ENCODE results near the gene UNK.
A peak's percentile ranks its signal among the peaks of the same experiment; 100 is the strongest.
"Not testable (repeated sequence)": the region's sequence is repeated elsewhere in the genome, so short reads cannot be mapped to it uniquely, and the experiment has no call there.

The UNK gene

GRCh38 chr17:75773808-75774470 lies 10.7 kb upstream of the UNK start:
- no peak for DNase-seq (ENCODE audit: low spot score)

GRCh38 chr17:75774471-75774990 lies 10.1 kb upstream of the UNK start:
- no peak for DNase-seq (ENCODE audit: low spot score)

- no peak for DNase-seq (ENCODE audit: low spot score)
Observed at GRCh38 chr17:75774991-75775668, 9.5 kb upstream of the UNK start.

- DNase-seq (ENCODE audit: low spot score), result peak; percentile 52
Observed at GRCh38 chr17:75776386-75777295, 8.0 kb upstream of the UNK start.

- no peak for DNase-seq (ENCODE audit: low spot score)
Observed at GRCh38 chr17:75777296-75777922, 7.2 kb upstream of the UNK start.

- not testable (repeated sequence) for DNase-seq (ENCODE audit: low spot score)
Observed at GRCh38 chr17:75778066-75778860, 6.3 kb upstream of the UNK start.

- DNase-seq (ENCODE audit: low spot score), result peak; percentile 65
Observed at GRCh38 chr17:75778861-75779249, 5.8 kb upstream of the UNK start.

GRCh38 chr17:75779250-75779986 lies 5.2 kb upstream of the UNK start:
- DNase-seq (ENCODE audit: low spot score), result peak; percentile 100

- no peak for DNase-seq (ENCODE audit: low spot score)
Observed at GRCh38 chr17:75779987-75780889, 4.4 kb upstream of the UNK start.

- DNase-seq (ENCODE audit: low spot score), result peak; percentile 94
Observed at GRCh38 chr17:75783069-75783783, 1.4 kb upstream of the UNK start.

- DNase-seq (ENCODE audit: low spot score), result no peak
Observed at GRCh38 chr17:75783803-75784472, 668 bp upstream of the UNK start.

GRCh38 chr17:75785016-75785890 lies 647 bp downstream of the UNK start:
- peak; percentile 66 for DNase-seq (ENCODE audit: low spot score)

GRCh38 chr17:75791254-75791653 lies 6.6 kb downstream of the UNK start:
- DNase-seq (ENCODE audit: low spot score), result no peak

- no peak for DNase-seq (ENCODE audit: low spot score)
Observed at GRCh38 chr17:75793460-75793859, 8.9 kb downstream of the UNK start.

- DNase-seq (ENCODE audit: low spot score), result no peak
Observed at GRCh38 chr17:75795820-75796607, 11.4 kb downstream of the UNK start.

- no peak for DNase-seq (ENCODE audit: low spot score)
Observed at GRCh38 chr17:75799402-75799801, 14.8 kb downstream of the UNK start.

Measured in NAMALWA (cell line).